ENCODE results near the gene RAD51B.

Gene RAD51B

DNA sequence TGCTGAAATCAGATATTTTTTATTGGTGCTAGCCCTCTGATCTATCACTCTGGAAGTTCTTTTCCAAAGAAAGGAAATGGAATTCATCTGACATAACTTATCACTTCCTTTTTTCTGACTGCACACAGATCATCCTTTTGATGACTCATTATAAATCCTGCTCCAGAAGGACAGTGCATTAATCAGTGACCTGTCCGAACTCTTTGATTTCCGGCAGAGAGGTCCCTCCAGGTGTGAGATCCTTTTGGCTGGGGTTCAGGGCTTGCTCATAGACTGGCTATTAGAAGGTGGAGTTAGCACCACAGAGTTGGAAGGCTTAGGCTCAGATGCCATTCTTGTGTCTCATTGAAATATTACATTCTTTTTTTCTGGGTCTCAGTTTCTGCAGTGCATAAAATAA is 645.1 kb downstream of the RAD51B start:
- no peak for DNase-seq (ENCODE audit: low spot score)

DNA sequence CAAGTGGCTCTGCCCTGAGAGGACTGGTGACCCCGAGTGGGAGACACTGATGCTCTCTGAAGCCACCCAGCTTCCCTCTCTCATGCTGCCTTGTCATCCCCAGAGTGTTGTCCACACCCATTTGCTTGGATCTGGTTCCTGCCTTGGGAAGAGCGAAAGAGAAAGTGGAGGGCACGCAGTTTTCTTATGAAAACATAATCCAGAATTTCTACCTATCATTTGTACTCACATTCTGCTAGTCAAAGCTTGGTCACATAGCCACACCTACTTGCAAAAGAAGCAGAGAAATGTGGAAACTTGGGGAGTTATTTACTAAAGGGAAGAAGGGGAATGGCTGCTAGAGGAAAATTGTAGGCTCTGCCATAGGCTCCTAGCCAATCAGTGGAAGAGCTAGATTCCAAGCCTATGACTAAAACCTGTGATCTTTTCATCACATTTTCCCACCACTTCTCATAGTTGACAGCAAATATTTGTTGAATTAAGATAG is 647.0 kb downstream of the RAD51B start:
- no peak for DNase-seq (ENCODE audit: low spot score)

DNA sequence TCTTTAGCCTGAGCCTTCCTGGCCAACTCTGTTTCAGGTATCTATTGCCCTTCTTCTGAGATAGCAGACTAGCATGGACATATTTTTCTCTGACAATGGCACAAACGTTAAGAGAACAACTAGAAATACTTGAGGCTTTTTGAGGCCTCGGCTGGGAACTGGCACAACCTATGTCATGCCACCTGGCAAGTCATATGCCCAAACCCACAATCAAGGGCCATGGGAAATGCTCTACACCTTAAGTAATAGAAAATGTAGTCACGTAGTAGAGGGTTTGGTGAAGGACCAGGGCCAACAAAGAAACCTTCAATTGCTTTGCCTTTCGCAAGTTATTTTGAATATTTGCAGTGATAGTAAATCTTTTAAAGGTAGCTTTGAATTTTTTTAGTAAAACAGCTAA is 647.8 kb downstream of the RAD51B start:
- no peak for DNase-seq (ENCODE audit: low spot score)

DNA sequence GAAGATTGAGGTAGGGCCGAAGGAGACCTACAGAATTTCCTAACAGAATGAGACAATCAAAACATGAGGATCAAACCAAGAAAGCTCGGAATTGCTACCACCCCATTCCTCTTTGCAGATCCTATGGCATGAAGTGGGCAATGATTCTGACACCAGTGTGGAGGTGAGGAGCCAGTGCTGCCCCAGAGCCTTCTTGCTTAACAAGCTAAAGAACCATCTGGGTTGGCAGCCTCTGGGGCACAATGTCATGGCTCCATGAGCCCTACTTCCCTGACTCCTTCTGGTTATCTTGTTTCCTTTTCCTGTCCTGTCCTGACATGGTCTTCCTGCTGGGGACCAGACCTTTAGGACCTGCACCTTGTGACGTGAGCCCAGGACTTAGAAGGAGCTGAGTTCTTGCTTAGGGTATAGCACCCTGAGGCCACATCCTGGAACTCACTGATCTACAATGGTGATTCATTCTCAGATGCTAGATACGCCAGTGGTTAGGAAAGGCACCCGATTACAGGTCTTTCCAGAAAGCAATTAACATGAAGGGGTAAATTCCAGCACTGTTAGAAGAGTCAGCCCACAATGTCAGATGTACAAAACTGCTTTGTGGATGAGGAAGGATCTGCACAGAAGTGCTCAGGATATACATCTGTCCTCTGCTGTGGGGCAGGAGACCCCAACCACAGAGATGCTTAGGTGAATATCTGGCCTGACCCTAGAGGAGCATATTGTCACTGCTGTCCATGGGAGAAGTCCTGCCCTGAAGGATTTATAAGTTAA is 649.0 kb downstream of the RAD51B start:
- DNase-seq (ENCODE audit: low spot score): no peak

DNA sequence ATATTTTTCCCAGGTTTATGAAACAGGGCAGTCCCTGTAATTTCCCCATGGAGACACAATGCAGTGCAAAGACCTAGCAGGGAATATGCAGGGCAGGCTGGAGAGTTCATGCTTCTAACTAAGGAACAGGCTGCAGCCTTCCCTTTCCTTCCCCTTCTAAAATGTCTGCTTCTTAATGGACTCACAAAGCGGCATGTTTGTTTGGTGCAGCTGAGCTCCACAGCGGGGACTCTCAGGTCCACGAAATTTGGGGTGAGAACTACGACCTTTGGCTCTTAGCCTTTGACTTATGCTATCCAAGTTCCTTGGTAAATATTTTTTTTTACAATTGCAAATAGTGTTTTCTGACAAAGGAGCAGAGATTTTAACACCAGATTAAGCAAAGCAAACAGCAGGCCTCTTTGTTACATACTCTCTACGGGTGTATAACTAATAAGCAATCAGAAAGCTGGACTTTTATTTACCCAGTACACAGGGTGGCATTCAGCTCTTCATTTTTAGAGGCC is 649.7 kb downstream of the RAD51B start:
- DNase-seq (ENCODE audit: low spot score): no peak

DNA sequence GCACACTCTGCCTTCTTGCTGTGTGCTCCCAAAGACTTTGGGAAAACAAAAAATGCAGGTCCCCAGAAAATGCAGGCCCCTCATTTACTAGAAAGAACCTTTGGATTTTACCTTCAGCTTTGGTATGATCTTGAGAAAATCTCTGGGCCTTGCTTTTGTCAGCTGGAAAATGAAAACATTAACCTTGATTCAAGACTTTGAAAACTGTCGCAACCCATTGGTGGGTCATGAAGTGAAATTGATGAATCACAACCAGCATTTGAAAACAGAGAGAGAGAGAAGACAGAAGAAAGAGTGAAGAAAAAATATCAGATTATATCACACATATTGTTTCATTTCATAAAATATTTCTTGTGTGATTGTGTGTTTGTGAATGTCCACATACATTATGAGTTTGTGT is 650.8 kb downstream of the RAD51B start:
- no peak for DNase-seq (ENCODE audit: low spot score)

DNA sequence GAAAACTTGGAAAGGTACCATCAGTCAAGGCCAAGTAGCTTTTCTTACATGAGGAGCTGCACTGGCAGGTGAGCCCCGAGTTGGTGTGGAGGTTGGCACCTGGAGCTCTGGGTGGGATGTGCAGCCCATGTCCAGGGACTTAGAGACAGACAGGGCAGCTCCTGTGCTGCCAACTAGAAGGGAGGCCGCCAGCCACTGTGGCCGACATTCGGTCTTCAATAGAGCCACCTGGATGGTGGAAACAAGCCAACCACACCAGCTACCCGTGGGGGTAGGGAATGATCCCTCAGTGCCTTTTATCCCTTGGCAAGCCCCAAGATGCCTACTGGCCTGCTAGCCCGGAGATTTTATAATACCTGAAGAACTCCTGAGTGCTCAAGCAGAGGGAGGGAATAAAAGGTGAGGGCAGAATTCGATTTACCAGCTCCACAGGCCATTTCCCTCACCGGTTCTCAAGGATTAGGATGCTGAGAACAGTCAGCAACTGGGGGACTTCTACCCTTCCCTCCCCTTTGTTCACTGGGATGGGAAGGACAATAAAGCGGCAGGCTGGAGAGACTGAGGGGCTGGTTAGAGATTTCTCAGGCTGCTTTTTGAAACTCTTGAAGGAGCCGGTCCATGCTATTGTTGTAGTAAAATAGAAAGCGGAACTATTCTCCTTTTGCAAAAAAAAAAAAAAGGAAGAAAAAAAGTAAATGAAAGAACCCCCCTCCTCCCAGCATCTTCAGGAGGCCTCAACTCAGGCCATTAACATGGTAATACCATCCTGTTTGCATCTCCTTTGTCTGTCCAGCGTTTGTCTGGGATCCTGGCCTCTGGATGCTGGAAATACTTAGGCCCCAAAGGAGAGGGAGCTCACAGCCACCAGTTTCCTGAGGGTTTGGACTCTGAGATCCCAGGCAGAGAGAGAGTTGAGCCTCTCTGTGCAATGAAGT is 651.7 kb downstream of the RAD51B start:
- DNase-seq (ENCODE audit: low spot score): no peak

DNA sequence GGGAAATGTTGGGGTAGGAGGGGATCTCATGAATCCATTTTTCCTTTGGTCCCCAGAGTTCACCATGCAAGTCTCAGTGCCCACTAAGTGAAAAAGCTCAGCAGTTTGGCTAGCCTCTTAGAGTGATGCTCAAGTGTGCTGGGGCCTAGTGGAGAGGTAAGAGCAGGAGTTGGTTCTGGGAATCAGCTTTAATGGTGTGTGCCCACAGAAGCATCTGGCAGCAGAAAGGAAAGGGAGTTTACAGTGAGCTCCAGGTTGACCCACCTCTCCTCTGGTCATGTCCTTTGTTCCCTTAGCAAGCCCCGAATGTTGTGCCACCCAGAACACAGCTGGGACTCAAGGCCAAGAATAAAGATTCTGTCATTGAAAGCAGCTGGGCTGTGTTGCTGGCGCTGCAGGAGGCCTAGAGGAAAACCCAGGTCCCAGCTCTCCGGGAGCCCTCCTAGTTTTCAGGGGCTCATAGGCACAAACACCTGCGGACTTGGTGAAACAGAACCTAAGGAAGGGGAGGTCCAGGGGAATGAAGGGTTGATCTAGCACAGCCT is 652.5 kb downstream of the RAD51B start:
- DNase-seq (ENCODE audit: low spot score): no peak

DNA sequence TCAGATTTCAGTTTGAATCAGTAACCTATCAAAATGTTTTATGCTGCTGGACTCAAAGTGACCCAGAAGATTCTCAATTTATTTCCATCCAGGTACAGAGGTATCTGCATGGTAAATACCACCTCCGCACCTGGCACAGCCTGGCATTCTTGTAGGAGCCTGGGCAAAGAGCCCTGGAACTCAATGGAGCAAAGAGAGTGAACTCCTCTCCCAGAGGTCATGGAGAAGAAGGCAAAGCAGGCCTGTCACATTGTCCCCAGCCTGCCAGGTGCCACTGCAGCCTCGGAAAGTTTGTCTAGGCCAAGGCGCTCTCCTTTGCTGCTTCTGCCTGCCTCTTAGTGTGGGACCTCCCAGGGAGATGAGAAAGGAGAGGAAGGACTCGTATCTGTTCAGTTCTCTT is 653.5 kb downstream of the RAD51B start:
- no peak for DNase-seq (ENCODE audit: low spot score)

DNA sequence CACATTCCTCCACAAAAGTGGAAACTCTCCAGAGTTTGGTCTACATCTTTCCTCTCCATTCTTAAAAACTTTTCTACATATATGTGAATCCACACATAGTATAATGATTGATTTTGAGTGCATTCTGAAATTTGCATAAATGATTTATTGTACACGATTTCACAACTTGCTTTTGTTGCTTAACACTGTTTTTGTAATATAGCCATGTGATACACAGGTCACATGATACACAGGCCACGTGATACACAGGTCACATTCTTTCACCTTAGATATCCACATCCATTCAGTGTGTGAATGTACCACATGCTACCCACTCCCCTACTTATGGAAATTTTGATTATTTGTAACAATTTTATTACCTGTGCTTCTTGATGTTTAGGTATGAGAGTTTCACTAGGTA is 654.2 kb downstream of the RAD51B start:
- no peak for DNase-seq (ENCODE audit: low spot score)

DNA sequence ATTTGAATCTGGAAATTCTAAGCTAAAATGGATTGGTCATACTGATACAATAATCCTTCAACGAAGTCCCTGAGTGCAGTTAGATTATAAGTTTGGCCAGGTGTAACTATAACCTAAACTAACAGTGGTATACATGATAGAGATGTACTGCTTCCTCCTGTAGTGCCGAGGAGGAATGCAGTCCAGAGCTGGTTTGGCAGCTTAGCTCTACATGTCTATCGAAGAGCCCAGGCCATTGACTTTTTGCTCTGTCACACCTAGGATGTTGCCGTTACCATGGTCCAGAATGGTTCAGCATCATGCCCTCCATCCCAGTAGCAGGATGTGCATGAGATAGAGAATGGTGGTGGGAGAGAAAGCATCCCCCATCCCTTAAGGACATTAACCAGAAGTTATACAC is 655.2 kb downstream of the RAD51B start:
- no peak for DNase-seq (ENCODE audit: low spot score)

DNA sequence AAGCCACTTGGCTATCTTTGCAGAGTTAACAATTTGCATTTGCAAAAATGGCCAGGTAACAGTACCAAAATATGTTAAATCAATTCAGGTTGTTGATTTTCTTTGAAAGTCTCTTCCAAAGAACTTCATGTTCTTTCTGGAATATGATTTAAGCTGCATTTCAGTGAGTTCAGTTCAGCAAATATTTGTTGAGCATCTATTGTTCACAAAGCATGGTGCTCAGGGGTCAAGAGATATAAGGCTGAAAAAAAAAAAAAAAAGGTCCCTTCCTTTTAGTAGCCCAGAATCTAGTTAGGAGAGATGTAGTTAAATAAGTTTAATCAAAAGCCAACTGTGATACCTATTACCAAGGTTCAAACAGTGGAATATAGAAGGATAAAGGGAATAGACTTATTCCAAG is 656.2 kb downstream of the RAD51B start:
- no peak for DNase-seq (ENCODE audit: low spot score)

DNA sequence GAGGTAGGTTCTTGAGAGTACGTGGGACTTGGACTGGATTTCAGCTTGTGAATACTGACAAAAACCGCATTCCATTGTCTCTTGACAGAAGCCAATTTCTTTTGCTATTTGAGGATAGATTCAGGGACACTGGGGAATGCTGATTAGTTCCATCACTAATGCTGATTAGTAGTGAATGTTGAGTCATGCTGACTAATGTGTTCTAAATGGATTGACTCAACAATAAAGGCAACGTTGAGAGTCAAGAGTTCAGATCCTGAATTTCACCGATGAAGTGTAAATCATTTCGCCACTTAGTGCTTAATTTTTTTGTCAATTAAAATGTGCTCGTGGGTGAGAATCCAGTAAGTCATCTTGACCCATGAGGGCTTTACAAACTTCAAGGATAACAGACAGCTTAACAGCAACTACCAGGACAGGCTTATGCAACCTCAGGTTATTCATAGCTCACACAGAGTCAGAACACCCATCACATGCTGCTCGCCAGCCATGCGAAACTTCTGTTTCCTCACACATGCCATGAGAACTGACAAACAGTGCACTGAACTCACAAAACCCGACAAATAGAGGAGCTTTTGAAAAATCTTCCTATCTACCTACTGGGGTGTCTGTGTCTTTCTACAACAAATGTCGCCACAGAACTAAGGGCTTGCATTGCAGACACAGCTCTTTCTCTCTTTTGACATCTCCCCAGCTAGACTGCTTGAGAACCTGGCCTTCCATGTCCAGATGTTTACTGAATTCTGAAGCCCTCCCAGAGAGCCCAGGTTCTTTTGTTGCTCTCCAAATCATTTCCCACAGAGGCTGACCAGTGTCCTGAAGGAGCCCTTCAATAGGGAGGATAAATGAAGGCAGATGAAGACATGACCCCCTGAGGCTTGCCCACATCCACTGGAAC is 656.9 kb downstream of the RAD51B start:
- no peak for DNase-seq (ENCODE audit: low spot score)

DNA sequence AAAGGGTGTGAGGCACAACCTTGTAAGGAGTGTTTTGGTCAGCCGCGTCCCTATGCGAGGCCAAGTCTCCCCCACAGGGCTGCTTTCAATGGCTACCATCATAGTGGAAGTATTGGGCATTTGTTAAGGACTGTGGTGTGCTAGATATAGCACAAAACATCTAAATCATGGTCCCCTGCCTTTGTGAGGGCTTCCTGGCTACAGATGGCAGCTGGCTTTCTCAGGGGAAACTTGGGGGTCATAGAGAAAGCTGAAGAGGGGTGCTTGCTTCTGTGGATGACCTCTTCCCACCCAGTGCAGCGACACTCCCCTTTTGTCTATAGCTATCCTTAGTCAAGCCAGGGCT is 657.5 kb downstream of the RAD51B start:
- no peak for DNase-seq (ENCODE audit: low spot score)

DNA sequence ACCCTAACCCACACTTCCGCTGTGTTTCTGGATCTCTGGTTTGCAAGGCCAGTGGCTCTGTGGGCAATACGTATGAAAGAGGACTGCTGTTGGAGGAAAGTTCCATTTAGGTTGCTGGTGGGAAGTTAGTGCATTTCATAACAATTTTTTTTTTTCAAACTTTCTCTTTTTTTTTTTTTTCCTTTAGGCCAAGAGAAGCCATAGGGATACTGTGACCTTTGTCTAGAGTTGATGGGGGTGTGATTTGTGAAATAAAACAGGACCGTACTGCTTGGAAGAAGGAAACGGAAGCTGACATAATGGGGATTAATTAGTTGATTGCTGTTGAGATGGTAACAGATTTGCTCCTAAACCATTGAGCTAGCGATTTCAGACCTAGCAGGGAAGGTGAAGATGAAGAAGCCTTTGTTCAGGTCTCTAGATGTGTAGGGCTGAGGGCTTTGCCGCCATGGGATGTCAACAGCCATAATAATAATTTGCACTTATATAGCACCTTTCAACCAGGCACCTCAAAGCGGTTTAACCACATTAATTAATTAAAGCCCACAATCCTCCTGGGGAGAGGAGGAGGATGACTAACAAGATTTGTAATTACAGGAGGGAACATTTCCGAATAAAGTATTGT is 658.0 kb downstream of the RAD51B start:
- DNase-seq (ENCODE audit: low spot score): no peak

DNA sequence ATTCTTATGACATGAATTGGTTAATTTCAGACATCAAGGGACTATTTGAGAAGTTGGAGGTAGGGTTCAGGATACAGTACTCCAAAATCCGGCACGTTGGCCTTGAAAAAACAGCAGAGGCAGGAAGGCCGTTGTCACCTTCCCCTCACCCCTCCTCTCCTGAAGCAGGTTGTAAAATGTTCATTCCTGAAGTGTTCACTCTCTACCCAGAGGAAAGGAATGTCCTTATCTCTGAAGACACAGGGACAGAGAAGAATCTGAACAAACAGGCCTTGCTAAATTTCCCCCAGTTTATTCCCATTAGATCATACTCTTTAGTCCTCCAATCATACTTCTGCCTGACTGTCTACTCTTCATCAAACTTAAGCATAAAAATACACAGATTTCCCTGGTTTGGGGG is 659.7 kb downstream of the RAD51B start:
- no peak for DNase-seq (ENCODE audit: low spot score)

DNA sequence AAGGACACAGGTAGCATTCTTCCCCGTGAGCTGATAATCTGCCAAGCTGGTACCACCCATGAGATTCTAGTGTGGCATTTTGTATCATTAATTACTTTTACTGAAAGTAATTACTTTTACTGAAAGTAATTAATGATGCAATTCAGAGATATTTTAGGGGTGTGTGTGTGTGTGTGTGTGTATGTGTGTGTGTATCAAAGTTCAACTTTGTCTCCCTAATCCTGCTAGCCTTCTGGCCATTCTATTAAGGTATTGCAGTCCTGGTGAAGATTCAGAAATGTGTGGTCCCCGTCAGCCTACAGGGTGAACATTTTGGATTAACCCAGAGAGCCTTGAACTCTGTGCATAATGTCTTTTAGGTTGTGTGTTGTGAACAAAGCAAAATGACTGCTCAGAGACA is 662.4 kb downstream of the RAD51B start:
- DNase-seq (ENCODE audit: low spot score): no peak

DNA sequence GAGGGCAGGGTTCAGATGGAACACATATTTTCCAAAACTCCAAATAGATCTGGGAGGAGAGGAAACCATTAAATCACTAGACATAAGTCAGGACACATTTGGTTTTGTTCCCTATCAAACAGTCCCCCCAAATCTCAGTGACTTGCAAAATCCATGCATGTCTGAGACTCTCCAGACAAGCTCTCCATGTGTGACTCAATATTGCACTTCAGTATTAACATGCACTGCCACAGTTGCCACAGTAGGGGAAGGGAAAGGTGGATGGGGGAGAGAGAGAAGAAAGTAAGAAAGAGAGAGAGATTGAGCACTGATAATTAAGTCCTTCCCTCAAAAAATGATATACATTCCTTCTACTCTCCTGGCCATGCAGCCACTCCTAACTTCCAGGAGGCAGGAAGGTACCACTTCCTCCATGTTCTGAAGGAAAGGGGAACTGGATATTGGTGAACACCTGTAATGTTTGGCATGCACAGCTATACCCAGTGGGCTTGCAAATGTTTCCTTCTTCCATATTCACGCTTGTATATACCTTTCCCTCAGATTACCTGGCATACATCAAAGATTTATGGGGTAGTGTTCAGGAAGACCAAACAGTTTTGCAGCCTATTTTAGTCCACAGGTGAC is 663.3 kb downstream of the RAD51B start:
- no peak for DNase-seq (ENCODE audit: low spot score)

DNA sequence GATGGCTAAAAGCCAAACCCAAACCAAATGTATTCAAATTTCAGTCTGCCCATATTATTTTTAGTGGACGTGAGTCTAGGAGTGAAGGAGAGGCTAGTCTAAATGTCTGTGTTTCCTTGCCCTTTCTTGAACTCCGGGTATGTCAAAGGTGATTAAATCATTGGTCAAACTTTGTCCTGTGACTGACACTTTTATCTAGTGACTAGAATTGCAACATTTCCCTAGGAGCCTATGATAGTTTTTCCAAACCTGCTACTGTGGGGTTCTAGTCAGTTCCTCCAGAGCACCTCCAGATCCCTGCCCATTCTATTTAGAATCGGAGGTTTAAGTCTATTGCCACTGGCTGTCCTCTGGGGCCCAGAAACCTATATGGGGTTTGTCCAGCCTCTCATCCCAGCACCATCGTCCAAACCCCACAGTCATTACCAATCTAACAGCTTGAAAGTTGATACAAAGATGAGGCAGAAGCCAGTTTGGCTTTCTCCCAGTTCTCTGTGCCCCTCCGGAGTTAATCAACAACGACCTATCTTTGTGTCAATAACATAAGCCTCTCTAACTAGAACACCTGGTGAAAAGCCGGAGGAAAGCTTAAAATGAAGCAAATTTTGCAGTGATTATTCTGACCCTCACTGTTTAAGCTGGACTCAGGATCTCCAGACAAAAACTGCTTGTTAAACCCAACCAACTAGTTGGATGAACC is 666.6 kb downstream of the RAD51B start:
- peak; percentile 30 for DNase-seq (ENCODE audit: low spot score)

DNA sequence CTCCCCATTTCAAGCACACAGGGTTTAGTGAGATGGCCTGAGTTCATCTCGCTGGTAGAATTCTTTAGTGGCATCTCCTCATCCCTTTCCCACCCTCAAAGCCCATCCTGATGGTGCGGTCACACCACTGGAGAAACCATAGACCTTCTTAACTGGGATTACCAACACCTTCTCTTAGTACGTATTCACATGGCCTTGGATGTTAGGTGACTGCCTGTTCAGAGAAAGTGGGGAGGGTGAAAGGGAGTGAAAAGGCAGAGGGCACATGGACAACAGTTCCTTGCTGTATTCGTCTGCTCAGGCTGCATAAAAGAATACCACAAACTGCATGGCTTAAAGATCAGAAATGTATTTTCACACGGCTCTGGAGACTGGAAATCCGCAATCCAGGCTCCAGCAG is 667.2 kb downstream of the RAD51B start:
- DNase-seq (ENCODE audit: low spot score): no peak
